Mucosa of stomach (tissue), 1 donor: ENCODE measurements around the gene SYCE1L.

Experiments used
- H3K27me3 ChIP-seq: one replicate; pipeline ENCODE4 v1.7.0; 2013; ENCODE audit warnings: mild to moderate bottlenecking, low read length; ENCODE audit not compliant: control insufficient read depth, insufficient read depth
- H3K36me3 ChIP-seq: one replicate; pipeline ENCODE4 v1.7.0; 2013; ENCODE audit warnings: low read length; ENCODE audit not compliant: control insufficient read depth, insufficient read depth
- H3K4me1 ChIP-seq: one replicate; pipeline ENCODE4 v1.7.0; 2013; ENCODE audit warnings: mild to moderate bottlenecking, low read length; ENCODE audit not compliant: control insufficient read depth, insufficient read depth
- H3K4me3 ChIP-seq: one replicate; pipeline ENCODE4 v1.7.0; 2013; ENCODE audit warnings: low read length
- H3K9ac ChIP-seq: one replicate; pipeline ENCODE4 v1.7.0; 2013; ENCODE audit warnings: mild to moderate bottlenecking, low read length, moderate library complexity
- H3K9me3 ChIP-seq: one replicate; pipeline ENCODE4 v1.7.0; 2013; ENCODE audit warnings: mild to moderate bottlenecking, low read length, moderate library complexity; ENCODE audit not compliant: control insufficient read depth
- donor health status: Pancreatic carcinoma.

Gene SYCE1L

GRCh38 chr16:77211880-77212740, 12.9 kb downstream of the SYCE1L start:
- H3K27me3 ChIP-seq: peaks cover 26% of the 10 kb centered on the region
- H3K9ac ChIP-seq: peak overlapping the region; percentile 47
- no peaks in the 10 kb centered on the region for H3K4me1 ChIP-seq
- peak overlapping the region; percentile 36 for H3K4me3 ChIP-seq
- H3K36me3 ChIP-seq: no peaks in the 10 kb centered on the region
- H3K9me3 ChIP-seq: no peaks in the 10 kb centered on the region

- Histone ChIP-seq H3K9me3 (no peaks in the 10 kb centered on the region), H3K27me3 (peaks cover 26% of the 10 kb centered on the region), H3K9ac (peak overlapping the region; percentile 47), H3K4me1 (no peaks in the 10 kb centered on the region), H3K36me3 (no peaks in the 10 kb centered on the region), H3K4me3 (peak overlapping the region; percentile 16)
Observed at GRCh38 chr16:77212741-77213541, 13.7 kb downstream of the SYCE1L start.

- H3K9ac ChIP-seq: no peak overlapping the region
- peaks cover 26% of the 10 kb centered on the region for H3K27me3 ChIP-seq
- no peaks in the 10 kb centered on the region for H3K36me3 ChIP-seq
- no peak overlapping the region for H3K4me3 ChIP-seq
- H3K9me3 ChIP-seq: no peaks in the 10 kb centered on the region
- no peaks in the 10 kb centered on the region for H3K4me1 ChIP-seq
Observed at GRCh38 chr16:77213542-77214106, 14.4 kb downstream of the SYCE1L start.

GRCh38 chr16:77214411-77215138, 15.4 kb downstream of the SYCE1L start:
- H3K4me1 ChIP-seq: no peaks in the 10 kb centered on the region
- no peak overlapping the region for H3K4me3 ChIP-seq
- H3K9ac ChIP-seq: no peak overlapping the region
- H3K36me3 ChIP-seq: no peaks in the 10 kb centered on the region
- no peaks in the 10 kb centered on the region for H3K9me3 ChIP-seq
- peaks cover 26% of the 10 kb centered on the region for H3K27me3 ChIP-seq

- H3K27me3 ChIP-seq: no peaks in the 10 kb centered on the region
Observed at GRCh38 chr16:77219437-77219836, 20.2 kb downstream of the SYCE1L start.

GRCh38 chr16:77220427-77220826, 21.2 kb downstream of the SYCE1L start:
- Histone ChIP-seq H3K9ac (no peak overlapping the region), H3K27me3 (peaks cover 4% of the 10 kb centered on the region), H3K4me3 (no peak overlapping the region), H3K4me1 (no peaks in the 10 kb centered on the region), H3K9me3 (no peaks in the 10 kb centered on the region), H3K36me3 (no peaks in the 10 kb centered on the region)

More at GRCh38 chr16:77219437-77219836, 20.2 kb downstream of the SYCE1L start:
- no peak overlapping the region for H3K9ac ChIP-seq
- no peaks in the 10 kb centered on the region for H3K9me3 ChIP-seq
- H3K4me1 ChIP-seq: no peaks in the 10 kb centered on the region
- H3K36me3 ChIP-seq: no peaks in the 10 kb centered on the region
- no peak overlapping the region for H3K4me3 ChIP-seq

- no peaks in the 10 kb centered on the region for H3K4me1 ChIP-seq
- no peak overlapping the region for H3K4me3 ChIP-seq
- H3K36me3 ChIP-seq: no peaks in the 10 kb centered on the region
Observed at GRCh38 chr16:77221482-77221881, 22.3 kb downstream of the SYCE1L start.

GRCh38 chr16:77223184-77223583, 24.0 kb downstream of the SYCE1L start:
- Histone ChIP-seq H3K4me1 (no peaks in the 10 kb centered on the region), H3K9me3 (no peaks in the 10 kb centered on the region), H3K36me3 (no peaks in the 10 kb centered on the region), H3K9ac (no peak overlapping the region), H3K4me3 (no peak overlapping the region), H3K27me3 (peaks cover 4% of the 10 kb centered on the region)

More at GRCh38 chr16:77221482-77221881, 22.3 kb downstream of the SYCE1L start:
- H3K27me3 ChIP-seq: peaks cover 4% of the 10 kb centered on the region
- H3K9ac ChIP-seq: no peak overlapping the region
- no peaks in the 10 kb centered on the region for H3K9me3 ChIP-seq

GRCh38 chr16:77225182-77225581, 26.0 kb downstream of the SYCE1L start:
- Histone ChIP-seq H3K9me3 (no peaks in the 10 kb centered on the region), H3K4me1 (no peaks in the 10 kb centered on the region), H3K4me3 (no peak overlapping the region)

GRCh38 chr16:77227745-77228144, 28.5 kb downstream of the SYCE1L start:
- Histone ChIP-seq H3K4me1 (no peaks in the 10 kb centered on the region), H3K9ac (no peak overlapping the region), H3K4me3 (no peak overlapping the region), H3K27me3 (peaks cover 4% of the 10 kb centered on the region), H3K36me3 (no peaks in the 10 kb centered on the region), H3K9me3 (no peaks in the 10 kb centered on the region)

More at GRCh38 chr16:77225182-77225581, 26.0 kb downstream of the SYCE1L start:
- Histone ChIP-seq H3K27me3 (peaks cover 4% of the 10 kb centered on the region), H3K36me3 (no peaks in the 10 kb centered on the region), H3K9ac (no peak overlapping the region)

GRCh38 chr16:77231047-77231446, 31.8 kb downstream of the SYCE1L start:
- Histone ChIP-seq H3K9me3 (no peaks in the 10 kb centered on the region), H3K9ac (no peak overlapping the region), H3K27me3 (peaks cover 14% of the 10 kb centered on the region), H3K4me3 (no peak overlapping the region), H3K36me3 (no peaks in the 10 kb centered on the region), H3K4me1 (peaks cover under 1% of the 10 kb centered on the region)
